ENCODE results near the gene ZBTB7B. TPM values are rescaled to one million over a fixed set of nuclear protein-coding genes. Genes with fewer than 3 reads are reported as not detected.

The ZBTB7B gene
- total RNA-seq, 1 donor from 2014 or later, result 24.9 TPM

DNA sequence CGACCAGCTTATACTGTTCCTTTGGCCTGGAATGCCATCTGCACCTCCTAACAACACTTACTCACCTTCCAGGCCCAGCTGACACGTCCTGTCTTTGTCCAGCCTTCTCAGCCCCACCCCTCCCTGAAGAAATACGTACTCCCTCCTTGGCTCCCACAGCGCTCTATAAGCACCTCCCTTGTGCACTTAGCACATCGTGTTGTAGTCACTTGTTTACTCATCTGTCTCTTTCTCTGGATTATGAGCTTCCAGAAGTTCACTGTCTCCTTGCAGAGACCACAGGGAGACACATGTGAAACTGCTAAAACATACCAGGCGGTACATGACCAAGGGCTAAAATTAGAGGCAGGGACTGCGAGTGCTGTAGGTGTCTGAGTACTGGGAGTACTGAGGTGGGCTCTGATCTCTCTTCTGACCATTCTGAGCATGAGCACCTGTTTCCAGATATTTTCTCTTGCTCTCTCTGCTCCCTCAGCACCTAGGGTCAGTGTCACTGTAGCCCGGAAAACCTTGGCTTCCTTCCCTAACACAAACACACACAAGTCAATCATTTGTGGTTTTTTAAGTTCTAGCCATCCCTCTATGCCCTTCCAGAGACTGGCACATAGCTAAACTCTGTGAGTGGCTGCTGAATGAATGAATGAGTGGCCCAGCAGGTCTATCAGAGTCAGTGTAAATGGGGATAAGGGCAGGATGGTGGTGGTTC is 36.2 kb downstream of the ZBTB7B start:
- DNase-seq, result peak; percentile 43

DNA sequence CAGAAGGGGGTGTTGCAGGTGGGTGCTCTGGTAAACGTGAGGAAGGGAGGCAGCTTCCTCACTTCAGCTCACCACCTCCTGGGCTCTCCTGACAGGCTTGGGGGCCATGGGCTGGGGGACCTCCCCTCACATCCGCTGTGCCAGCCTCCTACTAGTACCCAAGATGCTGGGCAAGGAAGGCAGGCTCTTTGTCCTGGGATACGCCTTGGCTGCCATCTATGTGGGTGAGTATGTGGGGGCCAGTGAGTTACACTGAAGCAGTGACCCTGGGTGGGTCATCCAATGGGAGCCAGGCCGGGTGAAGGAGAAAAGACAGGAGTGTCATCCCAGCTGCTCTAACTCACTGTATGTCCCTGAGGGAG is 36.7 kb downstream of the ZBTB7B start:
- DNase-seq, result no peak

DNA sequence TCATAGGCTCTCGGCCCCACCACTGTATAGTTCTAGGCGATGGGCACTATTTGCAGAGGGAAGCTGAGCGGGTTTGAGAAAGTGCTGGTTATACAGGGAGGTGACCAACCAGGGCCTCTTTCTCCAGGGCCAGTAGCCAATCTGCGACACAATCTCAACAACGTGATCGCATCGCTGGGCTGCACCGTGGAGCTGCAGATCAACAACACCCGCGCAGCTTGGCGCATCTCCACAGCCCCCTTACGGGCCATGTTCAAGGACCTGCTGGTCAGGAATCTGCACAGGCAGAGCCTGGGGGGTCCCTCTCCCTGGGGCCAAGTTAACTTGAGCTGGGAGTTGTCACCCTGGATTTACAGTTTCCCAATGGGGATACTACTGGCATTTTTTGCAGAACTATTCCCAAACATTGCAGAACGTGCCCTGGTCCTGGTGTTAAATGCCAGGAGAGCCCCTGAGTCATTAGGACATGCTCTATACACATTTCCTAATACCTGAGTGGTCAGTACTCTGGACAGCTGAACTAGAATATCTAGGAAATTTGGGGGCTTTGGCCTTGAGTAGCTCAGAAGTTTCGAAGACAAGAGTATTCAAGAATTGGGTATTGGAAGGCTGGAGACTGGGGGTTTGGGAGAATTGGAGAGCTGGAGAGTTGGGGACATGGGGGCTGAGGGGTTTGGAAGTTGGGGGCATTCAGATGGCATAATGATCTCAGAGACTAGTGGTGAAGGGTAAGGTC is 37.9 kb downstream of the ZBTB7B start:
- DNase-seq, result no peak

DNA sequence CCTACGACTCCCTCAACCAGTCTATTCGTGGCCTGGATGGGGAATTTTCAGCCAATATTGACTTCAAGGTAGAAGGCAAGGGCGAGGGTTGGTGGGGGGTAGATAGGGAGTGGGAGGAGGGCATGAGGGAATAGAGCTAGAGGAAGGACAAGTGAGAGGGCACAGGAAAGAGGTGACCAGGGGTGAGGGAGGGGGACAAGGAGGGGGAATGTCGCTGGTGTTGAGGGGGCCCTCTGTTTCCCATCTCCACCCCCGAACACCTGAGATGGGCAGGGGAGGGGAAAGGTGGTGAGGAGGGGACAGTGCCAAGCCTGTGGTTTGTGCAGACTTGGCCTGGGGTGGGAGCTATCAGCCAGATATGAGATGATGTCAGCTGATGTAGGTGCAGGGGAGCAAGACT is 40.2 kb downstream of the ZBTB7B start:
- DNase-seq, result no peak

DNA sequence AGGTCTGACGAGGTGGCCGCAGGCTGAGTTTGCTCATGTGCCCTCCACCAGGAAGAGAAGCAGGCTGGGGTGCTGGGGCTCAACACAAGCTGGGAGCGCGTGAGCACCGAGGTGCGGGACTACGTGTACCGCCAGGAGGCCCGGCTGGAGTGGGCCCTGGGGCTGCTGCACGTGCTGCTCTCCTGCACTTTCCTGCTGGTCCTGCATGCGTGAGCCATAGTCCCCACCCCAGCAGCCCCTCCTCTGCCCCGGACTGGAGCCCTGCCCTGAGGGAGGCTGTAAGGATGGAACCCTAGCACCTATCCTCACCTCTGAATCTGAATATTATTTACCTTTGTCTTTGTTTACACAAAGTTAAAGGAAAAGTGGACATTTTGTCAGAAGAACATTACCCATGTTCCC is 40.7 kb downstream of the ZBTB7B start:
- no peak for DNase-seq

DNA sequence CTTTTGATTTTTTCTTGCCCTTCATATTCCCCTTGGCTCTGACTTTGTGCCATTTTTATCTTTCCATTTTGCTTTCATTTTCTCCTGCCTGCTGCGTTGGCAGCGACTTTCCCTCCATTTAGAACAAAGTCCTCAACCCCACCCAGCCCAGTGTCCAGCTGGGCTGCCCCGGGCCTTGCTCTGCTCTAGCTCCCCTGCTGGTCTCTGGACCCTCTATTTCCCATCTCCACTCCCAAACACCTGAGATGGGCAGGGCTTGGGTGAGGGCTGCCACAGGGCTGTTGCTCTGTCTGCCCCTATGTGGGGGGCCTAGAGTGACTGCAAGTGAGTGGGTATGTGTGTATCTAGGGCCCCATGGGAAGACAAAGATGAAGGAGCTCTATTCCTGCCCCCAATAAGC is 41.2 kb downstream of the ZBTB7B start:
- no peak for DNase-seq

DNA sequence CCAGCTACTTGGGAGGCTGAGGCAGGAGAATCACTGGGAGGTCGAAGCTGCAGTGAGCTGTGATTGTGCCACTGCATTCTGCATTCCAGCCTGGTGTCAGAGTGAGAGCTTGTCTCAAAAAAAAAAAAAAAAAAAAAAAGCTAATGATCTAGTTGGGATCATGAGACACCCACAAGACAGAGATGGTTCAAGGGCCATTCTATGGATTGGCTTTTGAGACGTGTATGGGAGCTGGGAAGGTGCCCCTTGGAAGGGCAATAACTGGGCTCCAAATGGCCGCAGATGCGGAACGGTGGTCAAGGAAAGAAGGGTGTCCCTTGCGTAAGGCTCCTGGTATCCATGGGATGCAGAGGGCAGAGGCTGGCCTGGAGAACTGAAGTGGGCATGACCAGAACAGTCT is 41.8 kb downstream of the ZBTB7B start:
- no peak for DNase-seq

DNA sequence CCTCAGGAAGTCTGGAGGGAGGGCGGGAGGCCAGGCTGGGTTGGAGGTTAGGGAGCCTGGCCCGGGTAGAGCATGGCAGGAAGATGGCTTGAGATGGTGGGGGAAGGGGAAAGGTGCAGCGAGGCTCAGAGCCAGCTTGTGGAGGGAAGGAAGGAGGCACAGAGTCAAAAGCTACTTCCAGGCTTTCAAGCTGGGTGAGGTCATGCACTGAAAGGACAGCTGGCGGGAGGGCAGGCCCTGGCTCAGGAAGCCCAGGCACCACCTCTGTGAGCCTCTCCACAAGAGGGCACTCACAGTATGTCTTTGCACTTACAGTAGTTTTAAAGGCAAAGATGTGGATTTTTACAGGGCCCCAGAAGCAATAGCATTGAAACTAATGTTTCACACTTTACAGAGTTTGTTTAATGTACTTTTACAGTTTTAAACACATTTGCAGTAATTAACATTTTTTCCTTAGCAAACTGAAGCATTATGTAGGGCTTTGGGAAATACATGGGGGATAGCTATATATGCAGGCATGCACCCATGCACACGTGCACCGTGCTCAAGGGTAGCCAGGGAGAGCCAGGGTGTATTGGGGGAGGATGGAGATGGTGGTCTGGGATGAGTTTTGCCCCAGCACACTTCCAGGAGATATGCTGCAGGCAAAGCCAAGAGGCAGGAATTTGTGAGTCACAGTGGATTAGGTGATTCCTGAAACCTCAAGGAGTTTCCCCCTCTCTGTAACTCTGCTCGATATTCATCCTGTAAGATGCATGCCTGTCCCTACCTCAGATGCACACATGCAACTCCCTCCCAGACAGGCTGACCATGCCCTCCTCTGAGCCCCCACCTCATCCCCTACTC is 42.4 kb downstream of the ZBTB7B start:
- peak; percentile 85 for DNase-seq

DNA sequence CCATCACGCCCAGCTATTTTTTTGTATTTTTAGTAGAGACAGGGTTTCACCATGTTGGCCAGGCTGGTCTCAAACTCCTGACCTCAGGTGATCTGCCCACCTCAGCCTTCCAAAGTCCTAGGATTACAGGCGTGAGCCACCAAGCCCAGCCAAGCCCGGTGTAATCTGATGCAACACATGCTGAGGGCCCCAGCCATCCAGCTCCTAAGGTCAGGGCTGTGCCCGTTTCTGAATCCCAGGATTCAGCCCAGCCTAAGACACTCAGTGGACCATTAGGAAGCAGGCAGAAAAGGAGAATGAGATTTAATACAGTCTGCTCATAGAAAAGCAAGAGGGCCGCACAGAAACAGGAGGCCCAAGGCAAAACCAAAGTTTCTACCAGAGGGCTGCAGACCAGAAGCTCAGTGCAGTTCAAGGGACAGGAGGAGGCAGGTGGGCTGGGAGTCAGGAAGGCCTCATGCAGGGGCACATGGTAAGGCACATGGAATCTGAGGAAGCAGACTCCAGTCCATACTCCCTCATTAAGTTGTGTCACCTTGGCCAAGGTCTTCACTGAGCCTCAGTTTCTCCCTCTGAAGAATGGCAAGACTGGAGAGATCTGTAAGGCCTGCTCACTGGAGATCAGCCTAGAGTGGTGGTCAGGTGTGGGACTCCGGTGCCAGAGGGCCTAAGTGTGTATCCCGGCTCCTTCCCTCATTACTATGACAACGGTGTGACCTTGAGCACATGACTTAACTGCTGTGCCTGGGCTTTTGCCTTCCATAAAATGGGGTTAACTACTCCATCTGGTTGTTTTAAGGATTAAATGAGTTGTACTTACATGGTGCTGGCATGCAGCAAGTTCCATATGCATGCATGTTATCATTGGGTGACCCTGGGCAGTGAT is 46.1 kb downstream of the ZBTB7B start:
- DNase-seq, result no peak

DNA sequence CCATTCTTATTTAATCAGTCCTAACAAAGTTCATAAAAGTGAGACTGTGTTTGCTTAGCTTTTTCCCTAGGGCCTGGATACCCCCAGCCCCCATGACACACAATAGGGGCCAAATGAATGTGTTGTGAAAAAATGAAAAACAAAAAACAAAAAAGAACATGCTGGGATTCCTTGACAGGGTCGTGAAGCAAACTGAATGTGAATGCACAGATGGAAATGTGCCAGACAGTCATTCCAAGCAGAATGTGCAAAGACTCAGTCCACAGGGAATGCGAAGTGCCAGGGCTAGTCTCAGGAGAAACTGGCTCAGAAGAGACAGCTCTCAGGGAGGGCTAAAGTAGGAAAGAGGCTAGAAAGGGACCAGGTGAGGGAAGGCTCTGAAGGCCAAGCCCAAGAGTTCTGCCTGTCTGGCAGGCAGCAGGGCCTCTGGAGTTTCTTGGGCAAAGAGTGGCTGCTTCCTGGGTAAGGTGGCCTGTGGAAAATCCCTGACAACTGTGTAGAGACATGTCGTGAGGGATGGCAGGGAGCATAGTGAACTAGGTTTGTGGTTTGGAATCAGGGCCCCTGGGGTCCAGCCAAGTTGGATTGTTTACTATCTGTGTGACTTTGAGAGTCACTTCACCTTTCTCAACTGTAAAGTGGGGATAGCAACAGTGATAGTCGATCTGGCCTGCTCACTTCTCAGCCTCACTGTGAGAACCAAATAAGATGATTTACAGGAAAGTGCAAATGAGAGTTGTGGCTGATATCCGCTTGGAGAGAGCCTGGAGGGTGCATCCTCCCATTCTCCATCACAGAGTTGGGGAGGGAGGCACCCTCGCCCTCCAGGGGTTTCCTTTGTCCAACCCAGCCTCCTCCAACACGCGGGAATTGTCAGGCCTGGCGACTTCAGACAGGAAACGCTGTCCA is 47.3 kb downstream of the ZBTB7B start:
- DNase-seq, result peak; percentile 14

DNA sequence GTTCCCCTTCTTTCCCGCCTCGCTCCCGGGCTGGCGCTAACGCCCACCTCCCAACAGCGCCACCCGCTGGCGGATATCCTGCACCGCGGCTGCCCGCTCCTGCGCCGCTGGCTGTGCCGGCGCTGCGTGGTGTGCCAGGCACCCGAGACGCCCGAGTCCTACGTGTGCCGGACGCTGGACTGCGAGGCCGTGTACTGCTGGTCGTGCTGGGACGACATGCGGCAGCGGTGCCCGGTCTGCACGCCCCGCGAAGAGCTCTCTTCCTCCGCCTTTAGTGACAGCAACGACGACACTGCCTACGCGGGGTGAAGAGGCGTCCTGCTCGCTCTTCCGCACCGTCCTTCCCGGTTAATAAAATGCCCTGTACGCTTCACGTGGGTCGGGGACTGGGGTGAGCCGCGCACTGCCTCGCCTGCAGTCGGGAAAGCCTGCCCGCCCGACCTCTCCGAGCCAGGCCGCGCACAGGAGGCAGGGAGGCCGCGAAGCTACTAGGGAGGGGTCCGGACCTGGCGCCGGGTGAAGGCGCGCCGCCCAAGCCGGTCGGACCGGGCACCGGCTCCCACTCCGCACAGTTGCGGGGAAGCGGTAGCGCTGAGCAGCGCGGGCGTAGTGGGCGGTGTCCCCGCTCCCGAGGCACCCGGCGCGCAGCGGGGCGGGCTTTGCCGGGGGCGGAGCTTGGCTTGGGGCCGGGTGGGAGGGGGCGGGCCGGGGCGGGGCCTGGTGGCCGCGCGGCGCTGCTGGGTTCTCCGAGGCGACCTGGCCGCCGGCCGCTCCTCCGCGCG is 48.1 kb downstream of the ZBTB7B start, which contains the start of gene ADAM15:
ADAM15 (plus strand) TSS at position 757 of the 782 bp plus-strand sequence. CDS start 71 bp downstream, outside the sequence.
- DNase-seq, result peak; percentile 83

DNA sequence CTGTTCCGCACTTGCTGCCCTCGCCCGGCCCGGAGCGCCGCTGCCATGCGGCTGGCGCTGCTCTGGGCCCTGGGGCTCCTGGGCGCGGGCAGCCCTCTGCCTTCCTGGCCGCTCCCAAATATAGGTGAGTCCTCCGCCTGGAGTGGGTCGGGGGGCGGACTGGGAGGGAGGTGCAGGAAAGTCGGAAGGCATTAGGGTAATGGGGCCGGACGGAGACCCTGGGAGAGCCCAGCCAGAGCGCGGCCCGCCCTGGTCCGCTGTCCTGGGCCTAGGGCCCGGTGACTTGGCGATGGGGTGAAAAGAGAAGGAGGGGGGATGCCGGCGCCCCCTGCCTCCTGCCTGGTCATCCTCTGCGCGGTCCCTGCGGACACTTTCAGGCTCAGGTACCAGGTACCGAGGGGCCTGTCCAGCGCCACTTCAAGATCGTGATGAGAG is 48.8 kb downstream of the ZBTB7B start:
- no peak for DNase-seq

DNA sequence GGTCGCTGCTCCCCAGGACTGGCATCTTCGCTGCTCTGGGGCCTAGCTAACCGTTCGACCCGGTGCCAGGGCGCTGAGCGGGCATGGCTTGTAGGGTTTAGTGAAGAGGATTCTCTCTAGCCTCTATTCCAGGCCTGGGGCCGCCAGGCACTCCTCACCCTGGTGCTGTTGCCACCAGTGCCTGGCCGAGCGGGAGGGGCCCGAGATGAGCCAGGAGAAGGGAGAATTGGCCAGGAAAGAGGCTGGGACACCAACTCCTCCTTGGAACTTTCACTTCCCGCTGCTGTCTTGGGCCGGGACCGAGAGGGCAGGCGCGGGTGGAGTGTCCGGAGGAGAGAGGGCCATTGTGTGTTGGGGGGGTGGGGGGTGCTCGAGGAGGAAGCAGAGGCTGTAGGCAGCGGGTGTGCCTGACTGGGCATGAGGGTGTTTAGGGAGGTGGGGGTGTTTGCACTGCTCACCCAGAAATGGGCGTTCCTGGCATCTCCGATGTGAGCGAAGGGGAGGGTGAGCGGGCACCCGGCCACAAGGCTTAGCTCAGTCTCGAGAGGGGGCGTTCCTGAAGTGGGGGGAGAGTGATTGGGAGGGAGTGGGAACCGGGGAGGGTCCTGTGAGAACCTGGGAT is 49.3 kb downstream of the ZBTB7B start:
- DNase-seq, result peak; percentile 61

DNA sequence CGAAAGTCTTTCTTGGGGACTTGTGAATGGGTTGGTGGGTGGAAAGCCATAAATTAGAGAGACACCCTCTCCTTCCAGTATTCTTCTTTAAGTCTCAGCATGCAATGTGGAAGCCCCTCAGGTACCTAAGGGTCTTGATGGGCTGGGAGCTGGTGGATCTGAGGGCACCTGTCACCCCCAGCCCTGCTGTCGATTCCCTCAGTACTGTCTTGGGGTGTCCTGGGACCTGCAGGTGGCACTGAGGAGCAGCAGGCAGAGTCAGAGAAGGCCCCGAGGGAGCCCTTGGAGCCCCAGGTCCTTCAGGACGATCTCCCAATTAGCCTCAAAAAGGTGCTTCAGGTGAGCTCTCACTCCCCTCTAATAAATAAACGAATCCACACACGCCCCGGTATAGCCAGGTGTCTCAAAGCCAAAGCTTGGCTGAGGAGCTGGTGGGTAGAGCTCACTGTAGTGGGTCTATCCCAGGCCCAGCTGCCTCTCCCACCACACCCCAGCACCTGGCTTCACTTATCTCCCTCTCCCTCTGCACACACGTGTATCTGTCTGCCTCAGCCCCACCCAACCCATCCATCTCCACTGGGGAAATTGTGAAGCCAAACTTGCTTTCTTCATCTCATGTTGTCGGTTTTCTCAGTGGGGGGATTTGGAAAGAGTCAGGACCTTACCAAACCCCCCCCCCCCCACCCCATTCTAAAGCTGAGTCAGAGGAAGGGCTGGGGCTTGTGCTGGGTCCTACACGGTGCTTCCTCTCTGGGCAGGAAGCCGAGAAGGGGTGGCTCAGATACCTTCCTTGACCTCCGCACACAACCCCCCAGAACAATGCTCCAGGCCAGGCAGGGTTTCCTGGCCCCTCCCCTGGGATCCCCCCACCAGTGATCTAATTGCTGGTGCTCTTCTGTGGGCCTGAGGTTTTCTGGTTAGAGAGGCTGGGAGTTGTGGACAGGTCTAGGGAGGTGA is 50.1 kb downstream of the ZBTB7B start:
- DNase-seq, result peak; percentile 11

DNA sequence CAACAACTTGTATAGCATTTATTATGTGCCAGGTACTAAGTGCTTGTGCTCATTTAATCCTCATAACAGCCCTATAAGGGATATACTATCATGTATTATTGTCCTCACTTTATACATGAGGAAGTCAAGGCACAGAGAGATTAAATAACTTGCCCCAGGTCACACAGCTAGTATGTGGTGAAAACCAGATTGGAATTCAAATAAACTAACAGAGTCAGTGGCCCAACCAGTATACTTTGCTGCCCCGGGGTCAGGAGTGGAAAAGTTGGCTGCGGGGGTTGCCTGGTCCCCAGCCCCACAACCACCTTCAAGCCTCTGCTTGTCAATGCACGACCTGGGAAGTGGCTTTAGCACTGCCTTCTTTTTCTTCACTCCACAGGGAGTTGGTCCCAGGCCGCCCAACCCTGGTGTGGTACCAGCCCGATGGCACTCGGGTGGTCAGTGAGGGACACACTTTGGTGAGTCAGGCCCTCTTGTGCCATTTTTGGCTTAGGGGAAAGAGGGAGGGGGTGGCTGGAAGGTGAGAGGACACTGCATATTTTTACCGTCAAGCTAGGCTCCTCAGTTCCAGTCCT is 51.0 kb downstream of the ZBTB7B start:
- no peak for DNase-seq

DNA sequence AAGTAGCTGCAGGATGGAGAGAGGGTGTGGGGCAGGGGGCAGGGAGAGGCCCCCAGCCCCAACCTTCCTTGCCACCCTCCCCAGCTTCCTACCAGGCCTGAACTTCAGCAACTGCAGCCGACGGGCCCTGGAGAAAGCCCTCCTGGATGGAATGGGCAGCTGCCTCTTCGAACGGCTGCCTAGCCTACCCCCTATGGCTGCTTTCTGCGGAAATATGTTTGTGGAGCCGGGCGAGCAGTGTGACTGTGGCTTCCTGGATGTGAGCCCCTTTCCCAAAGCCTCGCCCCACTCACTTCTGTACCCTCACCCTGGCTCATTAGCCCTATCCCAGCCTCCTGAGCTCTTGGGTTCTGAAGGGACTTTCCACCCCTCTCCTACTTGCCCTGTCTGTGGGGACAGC is 54.5 kb downstream of the ZBTB7B start:
- DNase-seq, result no peak

DNA sequence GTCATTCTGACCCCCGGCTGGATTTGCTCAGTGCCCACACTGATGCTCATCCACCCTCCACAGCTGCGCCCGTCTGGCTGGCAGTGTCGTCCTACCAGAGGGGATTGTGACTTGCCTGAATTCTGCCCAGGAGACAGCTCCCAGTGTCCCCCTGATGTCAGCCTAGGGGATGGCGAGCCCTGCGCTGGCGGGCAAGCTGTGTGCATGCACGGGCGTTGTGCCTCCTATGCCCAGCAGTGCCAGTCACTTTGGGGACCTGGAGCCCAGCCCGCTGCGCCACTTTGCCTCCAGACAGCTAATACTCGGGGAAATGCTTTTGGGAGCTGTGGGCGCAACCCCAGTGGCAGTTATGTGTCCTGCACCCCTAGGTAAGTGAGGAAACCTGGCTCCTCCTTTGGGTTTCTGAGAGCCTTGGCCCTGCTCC is 55.2 kb downstream of the ZBTB7B start:
- no peak for DNase-seq

DNA sequence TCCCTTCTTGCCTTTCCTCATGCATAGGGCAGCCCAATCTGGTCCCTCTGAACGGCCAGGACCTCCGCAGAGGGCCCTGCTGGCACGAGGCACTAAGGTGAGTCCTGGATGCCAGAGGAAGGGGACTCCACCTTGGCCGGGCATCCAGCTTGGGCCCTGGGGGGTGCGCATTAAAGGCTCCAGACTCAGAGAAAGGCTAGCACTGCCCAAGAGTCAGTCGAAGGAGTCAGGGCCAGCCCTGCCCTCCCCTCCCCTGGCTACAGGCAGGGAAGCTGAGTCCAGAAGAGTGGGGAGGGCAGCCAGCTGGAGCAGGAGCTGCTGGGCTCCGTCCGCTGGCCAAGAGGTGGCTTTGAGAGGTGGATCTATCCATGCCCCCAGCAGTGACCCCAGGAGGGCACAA is 58.1 kb downstream of the ZBTB7B start:
- DNase-seq, result no peak

Data from tongue (tissue), 2 donors.